Measurements from ENCODE around the gene ARID1A. TPM values are rescaled to one million over a fixed set of nuclear protein-coding genes. Genes with fewer than 3 reads are reported as not detected.

The ARID1A gene
- total and polyA plus RNA-seq, 9 of the 15 experiments (the other 6 are each of a cell fraction or from before 2014, with no cell fraction given), result 8.3 to 88.3 (median 22.5) TPM

- TF ChIP-seq ARID3B (CRISPR knock-in tag; IDR thresholded peaks at IDR 0.05; ENCODE audit: borderline replicate concordance) (0 out of 2 replicates have a peak, but pooled peaks have one; percentile 77), VEZF1 (CRISPR knock-in tag; IDR thresholded peaks at IDR 0.05) (peak; percentile 99), CBFA2T2 (conservative IDR thresholded peaks at IDR 0.05) (no peak), SAP30 (IDR thresholded peaks at IDR 0.05; ENCODE audit: borderline replicate concordance, insufficient read depth, low read depth, low read length, poor library complexity, severe bottlenecking) (peak; percentile 82), ZMIZ1 (IDR thresholded peaks at IDR 0.05; ENCODE audit: low read depth in 2 of 2, low read length in 2 of 2) (peak in 1 of 2 experiments; percentile 71; a peak in 1 of 4 replicates), ZFX (CRISPR knock-in tag; IDR thresholded peaks at IDR 0.05) (peak; percentile 96), ZNF316 (IDR thresholded peaks at IDR 0.05) (no peak), ZNF79 (CRISPR knock-in tag; IDR thresholded peaks at IDR 0.05; ENCODE audit: low read depth) (no peak), CBX3 (IDR thresholded peaks at IDR 0.05; ENCODE audit: borderline replicate concordance in 1 of 2, low read length in 2 of 2) (peak in 1 of 2 experiments; percentile 91; a peak in 2 of 3 replicates), GMEB1 (CRISPR knock-in tag; IDR thresholded peaks at IDR 0.05) (peak; percentile 85), ZNF354B (CRISPR knock-in tag; IDR thresholded peaks at IDR 0.05) (no peak), ASH1L (IDR thresholded peaks at IDR 0.05; ENCODE audit: borderline replicate concordance, low read depth, partially characterized antibody) (no peak), ILK (tag; IDR thresholded peaks at IDR 0.05; ENCODE audit: borderline replicate concordance, low read depth) (no peak), NR2F6 (CRISPR knock-in tag; IDR thresholded peaks at IDR 0.05) (peak; percentile 83; the same call in 1 of the 2 replicates), KLF1 (tag; IDR thresholded peaks at IDR 0.05) (peak; percentile 16; the same call in 1 of the 2 replicates), YBX1 (IDR thresholded peaks at IDR 0.05) (no peak)
Measured at GRCh38 chr1:26695356-26696118, at the start of gene ARID1A (continued).

Data from K562 (cell line).